DOHH2 (cell line): ENCODE data around the gene APOE.

ENCODE experiments used
- EZH2phosphoT487 ChIP-seq: fragments of 200-600 bp; sonication (generic); IDR thresholded peaks from 2 replicates; pipeline ENCODE4 v1.6.1; 2017; ENCODE audit warnings: borderline replicate concordance, mild to moderate bottlenecking, antibody characterized with exemption, low read length, moderate library complexity, mixed read lengths
- TF ChIP-seq, protein P1 (sequence below): fragments of 200-600 bp; sonication (generic); IDR thresholded peaks from one replicate; pipeline ENCODE4 v1.5.1; 2014; ENCODE audit warnings: antibody characterized with exemption, mild to moderate bottlenecking, low read depth, low read length; ENCODE audit not compliant: poor library complexity, severe bottlenecking

DNA sequence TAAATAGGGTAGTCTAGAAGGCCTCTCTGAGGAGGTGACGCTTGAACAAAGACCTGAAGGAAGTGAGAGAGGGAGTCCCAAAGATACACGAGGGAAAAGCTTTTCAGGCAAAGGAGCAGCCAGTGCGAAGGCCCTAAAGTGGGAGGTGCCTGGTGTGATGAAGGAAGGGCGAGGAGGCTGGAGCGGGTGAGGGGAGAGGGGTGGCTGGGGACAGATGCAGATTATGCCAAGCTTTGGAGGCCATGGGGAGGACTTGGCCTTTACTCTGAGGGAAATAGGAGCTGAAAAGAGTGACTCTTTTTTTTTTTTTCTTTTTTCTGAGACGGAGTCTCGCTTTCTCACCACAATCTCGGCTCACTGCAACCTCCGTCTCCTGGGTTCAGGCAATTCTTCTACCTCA is 52.5 kb downstream of the APOE start:
- TF ChIP-seq, protein P1, sequence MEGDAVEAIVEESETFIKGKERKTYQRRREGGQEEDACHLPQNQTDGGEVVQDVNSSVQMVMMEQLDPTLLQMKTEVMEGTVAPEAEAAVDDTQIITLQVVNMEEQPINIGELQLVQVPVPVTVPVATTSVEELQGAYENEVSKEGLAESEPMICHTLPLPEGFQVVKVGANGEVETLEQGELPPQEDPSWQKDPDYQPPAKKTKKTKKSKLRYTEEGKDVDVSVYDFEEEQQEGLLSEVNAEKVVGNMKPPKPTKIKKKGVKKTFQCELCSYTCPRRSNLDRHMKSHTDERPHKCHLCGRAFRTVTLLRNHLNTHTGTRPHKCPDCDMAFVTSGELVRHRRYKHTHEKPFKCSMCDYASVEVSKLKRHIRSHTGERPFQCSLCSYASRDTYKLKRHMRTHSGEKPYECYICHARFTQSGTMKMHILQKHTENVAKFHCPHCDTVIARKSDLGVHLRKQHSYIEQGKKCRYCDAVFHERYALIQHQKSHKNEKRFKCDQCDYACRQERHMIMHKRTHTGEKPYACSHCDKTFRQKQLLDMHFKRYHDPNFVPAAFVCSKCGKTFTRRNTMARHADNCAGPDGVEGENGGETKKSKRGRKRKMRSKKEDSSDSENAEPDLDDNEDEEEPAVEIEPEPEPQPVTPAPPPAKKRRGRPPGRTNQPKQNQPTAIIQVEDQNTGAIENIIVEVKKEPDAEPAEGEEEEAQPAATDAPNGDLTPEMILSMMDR, result no peak
- no peak for TF ChIP-seq EZH2phosphoT487
